ENCODE results near the gene FAM131B. TPM values are rescaled to one million over a fixed set of nuclear protein-coding genes. Genes with fewer than 3 reads are reported as not detected.
A peak's percentile ranks its signal among the peaks of the same experiment; 100 is the strongest.

FAM131B gene
- total RNA-seq, 2 donors from 2014 or later: 1.9 to 3.6 TPM

- Histone ChIP-seq H3K9me3 (ENCODE audit: control insufficient read depth, low read length) (no peaks in the 10 kb centered on the region), H3K4me3 (ENCODE audit: low read length) (no peak overlapping the region), H3K36me3 (ENCODE audit: control insufficient read depth, insufficient read depth, low read length) (peaks cover 77% of the 10 kb centered on the region), H3K4me1 (ENCODE audit: control insufficient read depth, insufficient read depth, low read length) (no peaks in the 10 kb centered on the region), H3K27me3 (ENCODE audit: control insufficient read depth, insufficient read depth, low read length, poor library complexity, severe bottlenecking) (no peaks in the 10 kb centered on the region), H3K9ac (ENCODE audit: extremely low read depth, low read length, poor library complexity, severe bottlenecking) (no peak overlapping the region), H3K27ac (ENCODE audit: low read depth, low read length) (no peak overlapping the region)
- peak; percentile 30 for TF ChIP-seq CTCF (conservative IDR thresholded peaks at IDR 0.05)
- Mint-ChIP-seq H3K4me1 (no peaks in the 10 kb centered on the region), H3K9me3 (no peaks in the 10 kb centered on the region), H3K27ac (peak overlapping the region; percentile 78), H3K4me3 (no peak overlapping the region), H3K36me3 (ENCODE audit: low read depth) (peaks cover 52% of the 10 kb centered on the region), H3K27me3 (ENCODE audit: insufficient read depth) (no peaks in the 10 kb centered on the region)
- WGBS, 2 experiments (ENCODE audit: insufficient coverage in 1 of 2, insufficient read length in 1 of 2): 91 to 93% methylated on average over 13 to 15 of the region's 15 CpGs
- DNase-seq: peak; percentile 46
Observed at GRCh38 chr7:143389316-143390103, 27.0 kb upstream of the FAM131B start.

GRCh38 chr7:143388491-143389101 is 26.1 kb upstream of the FAM131B start:
- H3K27ac ChIP-seq (ENCODE audit: low read depth, low read length): no peak overlapping the region

GRCh38 chr7:143388051-143388450 is 25.5 kb upstream of the FAM131B start:
- Mint-ChIP-seq H3K36me3 (ENCODE audit: low read depth) (peaks cover 44% of the 10 kb centered on the region), H3K27ac (peak overlapping the region; percentile 81), H3K4me3 (no peak overlapping the region), H3K4me1 (no peaks in the 10 kb centered on the region), H3K9me3 (no peaks in the 10 kb centered on the region), H3K27me3 (ENCODE audit: insufficient read depth) (no peaks in the 10 kb centered on the region)
- Histone ChIP-seq H3K27ac (ENCODE audit: low read depth, low read length) (no peak overlapping the region), H3K4me1 (ENCODE audit: control insufficient read depth, insufficient read depth, low read length) (peaks cover 8% of the 10 kb centered on the region), H3K9ac (ENCODE audit: extremely low read depth, low read length, poor library complexity, severe bottlenecking) (no peak overlapping the region), H3K4me3 (ENCODE audit: low read length) (no peak overlapping the region), H3K9me3 (ENCODE audit: control insufficient read depth, low read length) (no peaks in the 10 kb centered on the region), H3K36me3 (ENCODE audit: control insufficient read depth, insufficient read depth, low read length) (peaks cover 86% of the 10 kb centered on the region), H3K27me3 (ENCODE audit: control insufficient read depth, insufficient read depth, low read length, poor library complexity, severe bottlenecking) (no peaks in the 10 kb centered on the region)
- TF ChIP-seq CTCF (conservative IDR thresholded peaks at IDR 0.05): no peak
- WGBS, 2 experiments (ENCODE audit: insufficient coverage in 1 of 2, insufficient read length in 1 of 2): 91 to 100% methylated on average over 5 to 10 of the region's 10 CpGs
- no peak for DNase-seq

More at GRCh38 chr7:143388491-143389101, 26.1 kb upstream of the FAM131B start:
- H3K27me3 Mint-ChIP-seq (ENCODE audit: insufficient read depth): no peaks in the 10 kb centered on the region
- Histone ChIP-seq H3K4me1 (ENCODE audit: control insufficient read depth, insufficient read depth, low read length) (peaks cover 5% of the 10 kb centered on the region), H3K9ac (ENCODE audit: extremely low read depth, low read length, poor library complexity, severe bottlenecking) (no peak overlapping the region), H3K27me3 (ENCODE audit: control insufficient read depth, insufficient read depth, low read length, poor library complexity, severe bottlenecking) (no peaks in the 10 kb centered on the region), H3K36me3 (ENCODE audit: control insufficient read depth, insufficient read depth, low read length) (peaks cover 86% of the 10 kb centered on the region), H3K4me3 (ENCODE audit: low read length) (no peak overlapping the region), H3K9me3 (ENCODE audit: control insufficient read depth, low read length) (no peaks in the 10 kb centered on the region)
- peak; percentile 12 for TF ChIP-seq CTCF (conservative IDR thresholded peaks at IDR 0.05)
- H3K9me3 Mint-ChIP-seq: no peaks in the 10 kb centered on the region
- H3K27ac Mint-ChIP-seq: no peak overlapping the region
- peaks cover 47% of the 10 kb centered on the region for H3K36me3 Mint-ChIP-seq (ENCODE audit: low read depth)
- H3K4me1 Mint-ChIP-seq: no peaks in the 10 kb centered on the region
- DNase-seq: peak; percentile 79
- H3K4me3 Mint-ChIP-seq: no peak overlapping the region
- 96 to 97% methylated on average over 22 to 28 of the region's 28 CpGs for WGBS, 2 experiments (ENCODE audit: insufficient coverage in 1 of 2, insufficient read length in 1 of 2)

All from endodermal cell (in vitro differentiated cells).